Breast epithelium (tissue), 3 donors: Measurements from ENCODE around the gene CMPK1.

ENCODE experiments used
- CTCF ChIP-seq, 3 donors: fragments of 450-650 bp; IDR thresholded peaks; one replicate each; pipeline ENCODE4 v1.5.1; 2016 to 2017; ENCODE audit warnings: antibody characterized with exemption in 3 of 3, mild to moderate bottlenecking in 3 of 3, moderate library complexity in 3 of 3
- POLR2A ChIP-seq: fragments of 450-650 bp; IDR thresholded peaks from one replicate; pipeline ENCODE4 v1.6.1; 2016; ENCODE audit warnings: antibody characterized with exemption, mild to moderate bottlenecking, moderate library complexity
- POLR2AphosphoS5 ChIP-seq, 3 donors: sonication (generic); formaldehyde crosslinking; IDR thresholded peaks; one replicate each; pipeline ENCODE4 v1.6.1; 2017; ENCODE audit warnings: antibody characterized with exemption in 3 of 3

- TF ChIP-seq CTCF (IDR thresholded peaks at IDR 0.05) (no peak), POLR2A (no peak), POLR2AphosphoS5 (IDR thresholded peaks at IDR 0.05) (no peak)
Measured at GRCh38 chr1:47393141-47393540, 59.6 kb downstream of the CMPK1 start.
